GM23248 (cell line): ENCODE data around the gene SEL1L2. TPM values are rescaled to one million over a fixed set of nuclear protein-coding genes. Genes with fewer than 3 reads are reported as not detected.
A peak's percentile ranks its signal among the peaks of the same experiment; 100 is the strongest.

ENCODE experiments used
- DNase-seq: peaks from one replicate; pipeline ENCODE4 v3.0.0-alpha.2; 2015
- H2AFZ ChIP-seq: fragments of 200-600 bp; sonication (generic); 2 replicates; pipeline ENCODE4 v1.6.1; 2016; ENCODE audit warnings: antibody characterized with exemption
- H3F3A ChIP-seq: fragments of 200-600 bp; sonication (generic); 2 replicates; pipeline ENCODE4 v1.6.1; 2016; ENCODE audit warnings: mild to moderate bottlenecking, antibody characterized with exemption, mixed run types; ENCODE audit not compliant: insufficient read depth
- H3K27ac ChIP-seq: fragments of 200-600 bp; sonication (generic); 2 replicates; pipeline ENCODE4 v1.5.1; 2016; ENCODE audit warnings: mild to moderate bottlenecking
- H3K27me3 ChIP-seq: fragments of 200-600 bp; sonication (generic); replicated peaks from 2 replicates; pipeline ENCODE4 v1.6.1; 2016; ENCODE audit warnings: mild to moderate bottlenecking; ENCODE audit not compliant: insufficient read depth
- H3K36me3 ChIP-seq: fragments of 200-600 bp; sonication (generic); 2 replicates; pipeline ENCODE4 v1.6.1; 2016; ENCODE audit warnings: low read depth, mild to moderate bottlenecking
- H3K4me1 ChIP-seq: fragments of 200-600 bp; sonication (generic); 2 replicates; pipeline ENCODE4 v1.6.1; 2016; ENCODE audit warnings: mild to moderate bottlenecking; ENCODE audit not compliant: insufficient read depth
- H3K4me2 ChIP-seq: fragments of 200-600 bp; sonication (generic); one replicate; pipeline ENCODE4 v1.6.1; 2016; ENCODE audit warnings: mild to moderate bottlenecking; ENCODE audit not compliant: unreplicated experiment
- H3K4me3 ChIP-seq: fragments of 200-600 bp; sonication (generic); 2 replicates; pipeline ENCODE4 v1.5.1; 2016; ENCODE audit warnings: mild to moderate bottlenecking
- H3K79me2 ChIP-seq: fragments of 200-600 bp; sonication (generic); 2 replicates; pipeline ENCODE4 v1.6.1; 2016; ENCODE audit warnings: mild to moderate bottlenecking; ENCODE audit not compliant: insufficient read depth
- H3K9ac ChIP-seq: fragments of 200-600 bp; sonication (generic); 2 replicates; pipeline ENCODE4 v1.6.1; 2016; ENCODE audit warnings: mild to moderate bottlenecking
- H3K9me2 ChIP-seq: fragments of 200-600 bp; sonication (generic); 2 replicates; pipeline ENCODE4 v1.6.1; 2016; ENCODE audit warnings: mixed run types, mild to moderate bottlenecking, moderate library complexity; ENCODE audit not compliant: insufficient read depth
- H3K9me3 ChIP-seq: fragments of 200-600 bp; sonication (generic); one replicate; pipeline ENCODE4 v1.6.1; 2017; ENCODE audit warnings: low read depth
- H4K20me1 ChIP-seq: fragments of 200-600 bp; sonication (generic); 2 replicates; pipeline ENCODE4 v1.6.0; 2016; ENCODE audit not compliant: insufficient read depth
- EZH2 ChIP-seq: fragments of 200-600 bp; sonication (generic); IDR thresholded peaks from 2 replicates; pipeline ENCODE4 v1.6.1; 2018; ENCODE audit warnings: antibody characterized with exemption, mild to moderate bottlenecking; ENCODE audit not compliant: insufficient read depth, poor library complexity, severe bottlenecking
- EZH2phosphoT487 ChIP-seq: fragments of 200-600 bp; sonication (generic); IDR thresholded peaks from 2 replicates; pipeline ENCODE4 v1.6.1; 2018; ENCODE audit warnings: antibody characterized with exemption, moderate library complexity, mild to moderate bottlenecking, low read depth; ENCODE audit not compliant: insufficient read depth
- WGBS, 2 experiments: methylation state at CpG; one replicate each; pipeline ENCODE4 v1.1.6; 2015 to 2017; ENCODE audit warnings: low lambda C conversion rate in 2 of 2, low coverage in 1 of 2; ENCODE audit errors: missing lambda C conversion rate in 2 of 2; 5-methylcytosine and 5-hydroxymethylcytosine counted together
- in situ Hi-C: fragments of 300-500 bp; cut with MboI; formaldehyde crosslinking; loops from 2 replicates; pipeline ENCODE4 v1.15.0; 2020
- polyA plus RNA-seq: library from polyadenylated mRNA; unstranded; fragments of >200 nt; fragmentation: Nextera tagmentation; extraction: Ambion mirVana; gene quantifications from 2 replicates; pipeline ENCODE4 v1.2.1, GENCODE V29; 2016
- total RNA-seq: library from RNA; depleted of rRNA; stranded (reverse); fragments of >200 nt; shearing (Covaris generic); gene quantifications from 2 replicates; pipeline ENCODE4 v1.2.3, GENCODE V29; 2014

Gene SEL1L2
- total and polyA plus RNA-seq, 2 experiments from 2014 or later, result 0.73 TPM; not detected in 1

DNA sequence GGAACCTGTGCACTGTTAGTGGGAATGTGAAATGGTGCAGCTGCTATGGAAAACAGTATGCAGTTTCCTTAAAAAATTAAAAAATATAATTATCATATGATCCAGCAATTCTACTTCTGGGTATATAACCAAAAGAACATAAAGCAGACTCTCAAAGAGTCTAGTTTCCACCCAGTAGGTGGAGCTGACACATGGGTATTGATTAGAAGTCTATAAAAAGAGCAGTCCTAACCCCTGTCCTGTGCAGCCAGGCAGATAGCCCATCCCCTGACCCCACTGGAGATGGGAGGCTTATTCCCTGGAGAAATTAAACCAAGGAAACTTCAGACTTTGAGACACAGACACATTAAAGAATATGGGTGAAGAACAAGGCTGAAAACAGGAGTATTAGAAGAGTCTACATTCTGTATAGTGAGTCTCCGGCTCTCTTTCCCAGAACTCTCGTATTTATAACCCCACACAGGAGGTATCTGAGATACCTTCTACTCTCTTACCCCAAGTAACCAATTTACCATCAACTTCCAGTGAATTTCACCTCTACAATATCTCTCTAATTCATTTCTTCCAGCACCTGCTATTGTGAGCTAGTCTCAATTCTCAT lies 92.3 kb downstream of the SEL1L2 start:
- H3F3A ChIP-seq, result no peaks in the 10 kb centered on the region
- no peak overlapping the region for H2AFZ ChIP-seq
- H3K4me3 ChIP-seq, result no peak overlapping the region
- no peak for TF ChIP-seq EZH2
- TF ChIP-seq EZH2phosphoT487, result no peak
- H3K27ac ChIP-seq, result no peak overlapping the region
- DNase-seq, result peak; percentile 28
- H3K4me1 ChIP-seq, result no peaks in the 10 kb centered on the region
- H3K9ac ChIP-seq, result no peak overlapping the region
- 75 to 85% methylated on average over 2 of the region's 2 CpGs for WGBS, 2 experiments
- no peaks in the 10 kb centered on the region for H4K20me1 ChIP-seq
- no peaks in the 10 kb centered on the region for H3K36me3 ChIP-seq
- H3K27me3 ChIP-seq, result no peaks in the 10 kb centered on the region
- no peak overlapping the region for H3K4me2 ChIP-seq
- no peaks in the 10 kb centered on the region for H3K9me3 ChIP-seq
- H3K9me2 ChIP-seq, result no peaks in the 10 kb centered on the region
- H3K79me2 ChIP-seq, result no peaks in the 10 kb centered on the region
- in situ Hi-C loops, result no loop called here

DNA sequence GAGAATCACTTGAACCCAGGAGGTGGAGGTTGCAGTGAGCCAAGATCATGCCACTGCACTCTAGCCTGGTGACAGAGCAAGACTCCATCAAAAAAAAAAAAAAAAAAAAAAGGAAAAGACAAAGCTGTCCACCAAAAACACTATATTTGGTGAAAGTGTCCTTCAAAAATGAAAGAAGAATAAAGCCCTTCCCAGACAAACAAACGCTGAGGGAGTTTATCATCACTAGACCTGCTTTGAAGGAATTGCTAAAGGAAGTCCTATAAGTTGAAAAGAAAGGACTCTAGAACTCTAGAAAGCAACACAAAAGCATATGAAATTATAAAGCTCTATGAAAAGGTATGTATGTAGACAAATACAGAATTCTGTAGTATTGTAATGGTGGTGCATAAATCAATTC lies 98.8 kb downstream of the SEL1L2 start:
- H3K9me2 ChIP-seq, result no peaks in the 10 kb centered on the region
- H3K4me2 ChIP-seq, result no peak overlapping the region
- DNase-seq, result no peak
- no peak overlapping the region for H2AFZ ChIP-seq
- TF ChIP-seq EZH2, result no peak
- TF ChIP-seq EZH2phosphoT487, result no peak
- no peaks in the 10 kb centered on the region for H4K20me1 ChIP-seq
- H3K9ac ChIP-seq, result no peak overlapping the region
- no peak overlapping the region for H3K27ac ChIP-seq
- H3K9me3 ChIP-seq, result peaks cover 3% of the 10 kb centered on the region
- H3F3A ChIP-seq, result no peaks in the 10 kb centered on the region
- no peaks in the 10 kb centered on the region for H3K79me2 ChIP-seq
- no peaks in the 10 kb centered on the region for H3K4me1 ChIP-seq
- 80 to 100% methylated on average over 1 of the region's 1 CpG for WGBS, 2 experiments
- in situ Hi-C loops, result no loop called here
- no peaks in the 10 kb centered on the region; the same call in 1 of the 2 replicates for H3K27me3 ChIP-seq
- H3K4me3 ChIP-seq, result no peak overlapping the region
- no peaks in the 10 kb centered on the region for H3K36me3 ChIP-seq

DNA sequence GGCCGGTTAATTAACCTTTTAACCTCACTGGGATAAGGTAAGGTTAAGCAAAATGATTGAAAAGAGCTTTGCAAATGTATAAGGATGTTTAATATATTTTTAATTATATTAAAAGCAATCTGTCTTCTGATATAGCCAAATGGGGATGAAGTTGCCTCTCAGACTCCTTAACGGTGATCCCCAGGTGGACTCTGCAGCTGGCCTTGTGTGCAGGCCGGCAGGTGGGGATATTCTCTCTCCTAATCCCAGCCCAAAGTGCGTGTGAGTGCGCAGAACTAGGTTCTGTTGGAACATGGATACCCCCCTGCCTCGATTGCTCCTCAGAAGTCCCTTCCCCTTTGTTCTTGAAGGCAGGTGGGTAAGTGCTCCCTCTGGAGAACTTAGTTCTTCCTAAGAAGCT lies 105.6 kb downstream of the SEL1L2 start:
- Histone ChIP-seq H3K27me3 (no peaks in the 10 kb centered on the region), H3K27ac (no peak overlapping the region), H3K36me3 (no peaks in the 10 kb centered on the region), H3K9ac (no peak overlapping the region), H3K4me2 (no peak overlapping the region), H4K20me1 (no peaks in the 10 kb centered on the region), H3F3A (no peaks in the 10 kb centered on the region; the same call in 1 of the 2 replicates), H3K79me2 (no peaks in the 10 kb centered on the region), H3K9me2 (no peaks in the 10 kb centered on the region), H2AFZ (no peak overlapping the region), H3K4me1 (no peaks in the 10 kb centered on the region), H3K9me3 (no peaks in the 10 kb centered on the region), H3K4me3 (no peak overlapping the region)
- 87 to 92% methylated on average over 6 of the region's 6 CpGs for WGBS, 2 experiments
- no peak for TF ChIP-seq EZH2phosphoT487
- TF ChIP-seq EZH2, result no peak
- DNase-seq, result no peak
- in situ Hi-C loops, result no loop called here

DNA sequence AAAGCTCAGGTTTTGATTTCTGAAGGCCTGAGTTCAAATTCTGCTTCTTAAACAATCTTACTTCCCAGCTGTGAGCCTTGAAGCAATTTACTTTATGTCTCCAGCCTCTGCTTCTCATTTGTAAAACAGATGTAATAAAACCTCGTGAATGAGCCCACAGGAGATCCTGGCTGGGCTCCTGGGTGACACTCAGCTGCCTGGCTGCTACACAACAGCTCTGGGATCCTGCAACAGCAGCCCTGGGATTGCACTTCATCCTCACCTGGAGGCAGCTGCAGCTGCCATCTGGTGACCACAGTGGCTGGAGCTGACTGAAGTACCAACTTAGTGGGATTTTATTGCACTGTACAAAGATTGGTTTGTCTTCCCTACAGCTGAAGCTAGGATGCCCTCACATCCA lies 107.0 kb downstream of the SEL1L2 start:
- H3K27me3 ChIP-seq, result no peaks in the 10 kb centered on the region
- TF ChIP-seq EZH2, result no peak
- no peak for TF ChIP-seq EZH2phosphoT487
- in situ Hi-C loops, result no loop called here
- no peak overlapping the region for H3K27ac ChIP-seq
- no peaks in the 10 kb centered on the region for H3K36me3 ChIP-seq
- no peak overlapping the region for H3K4me3 ChIP-seq
- H3K79me2 ChIP-seq, result no peaks in the 10 kb centered on the region
- 6 to 14% methylated on average over 1 of the region's 1 CpG for whole genome bisulfite sequencing, 2 experiments
- no peaks in the 10 kb centered on the region for H4K20me1 ChIP-seq
- no peaks in the 10 kb centered on the region for H3K9me2 ChIP-seq
- no peaks in the 10 kb centered on the region; the same call in 1 of the 2 replicates for H3F3A ChIP-seq
- H3K9me3 ChIP-seq, result no peaks in the 10 kb centered on the region
- no peak overlapping the region for H3K4me2 ChIP-seq
- H3K9ac ChIP-seq, result no peak overlapping the region
- no peak overlapping the region for H2AFZ ChIP-seq
- no peaks in the 10 kb centered on the region for H3K4me1 ChIP-seq
- peak; percentile 53 for DNase-seq

DNA sequence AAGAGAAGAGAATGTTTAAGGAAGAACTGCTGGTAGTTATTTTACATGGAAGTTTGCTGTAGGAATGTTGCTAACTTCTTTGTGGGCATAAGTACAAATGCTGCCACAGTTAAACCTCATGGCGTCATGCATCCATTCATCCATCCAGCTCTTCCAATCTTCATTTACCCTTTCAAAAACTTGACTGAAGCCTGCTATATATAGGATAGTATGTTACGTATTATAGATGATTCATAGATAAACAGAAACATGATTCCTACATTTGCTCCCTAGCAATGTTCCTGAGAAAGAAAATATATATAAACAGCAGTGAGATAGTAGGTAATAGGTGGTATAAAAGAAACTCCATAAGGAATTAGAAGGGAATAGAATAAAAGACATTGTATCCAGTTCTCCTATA lies 111.8 kb downstream of the SEL1L2 start:
- no peaks in the 10 kb centered on the region for H3K9me3 ChIP-seq
- TF ChIP-seq EZH2phosphoT487 (no peak), EZH2 (no peak)
- no peak overlapping the region for H3K4me3 ChIP-seq
- H3K9me2 ChIP-seq, result no peaks in the 10 kb centered on the region
- no peaks in the 10 kb centered on the region for H3K4me1 ChIP-seq
- in situ Hi-C loops, result no loop called here
- H3K36me3 ChIP-seq, result no peaks in the 10 kb centered on the region
- H3K27ac ChIP-seq, result no peak overlapping the region
- no peak overlapping the region for H3K4me2 ChIP-seq
- peak overlapping the region; percentile 61 for H2AFZ ChIP-seq
- no peaks in the 10 kb centered on the region for H3K79me2 ChIP-seq
- DNase-seq, result no peak
- H3K27me3 ChIP-seq, result no peaks in the 10 kb centered on the region
- H3F3A ChIP-seq, result peaks cover 4% of the 10 kb centered on the region; the same call in 1 of the 2 replicates
- no peaks in the 10 kb centered on the region for H4K20me1 ChIP-seq
- WGBS, 2 experiments, result 86 to 93% methylated on average over 2 of the region's 2 CpGs
- no peak overlapping the region for H3K9ac ChIP-seq
